GM18520 (cell line): ENCODE measurements around the gene EPHA1.
"Not testable (repeated sequence)": the region's sequence is repeated elsewhere in the genome, so short reads cannot be mapped to it uniquely, and the experiment has no call there.

Experiments
- ATAC-seq: cut with Tn5 transposase; IDR thresholded peaks from one replicate; pipeline ENCODE4 v1.9.1; 2021; ENCODE audit not compliant: unreplicated experiment

The EPHA1 gene

GRCh38 chr7:143406002-143406357 is 2.7 kb downstream of the EPHA1 start:
- ATAC-seq: no peak

- ATAC-seq: no peak
Measured at GRCh38 chr7:143405173-143406001, 3.3 kb downstream of the EPHA1 start.

- not testable (repeated sequence) for ATAC-seq
Measured at GRCh38 chr7:143402233-143402632, 6.4 kb downstream of the EPHA1 start.

- no peak for ATAC-seq
Measured at GRCh38 chr7:143401265-143401664, 7.4 kb downstream of the EPHA1 start.

GRCh38 chr7:143399642-143400041 is 9.0 kb downstream of the EPHA1 start:
- no peak for ATAC-seq

GRCh38 chr7:143399151-143399550 is 9.5 kb downstream of the EPHA1 start:
- no peak for ATAC-seq

GRCh38 chr7:143398616-143399015 is 10.0 kb downstream of the EPHA1 start:
- ATAC-seq: no peak

- no peak for ATAC-seq
Measured at GRCh38 chr7:143397710-143398530, 10.7 kb downstream of the EPHA1 start.

GRCh38 chr7:143396625-143397556 is 11.8 kb downstream of the EPHA1 start:
- no peak for ATAC-seq

- ATAC-seq: no peak
Measured at GRCh38 chr7:143396182-143396581, 12.5 kb downstream of the EPHA1 start.

GRCh38 chr7:143395187-143396149 is 13.2 kb downstream of the EPHA1 start:
- ATAC-seq: no peak

- no peak for ATAC-seq
Measured at GRCh38 chr7:143394777-143395176, 13.9 kb downstream of the EPHA1 start.

- no peak for ATAC-seq
Measured at GRCh38 chr7:143394068-143394467, 14.6 kb downstream of the EPHA1 start.

GRCh38 chr7:143393267-143394041 is 15.2 kb downstream of the EPHA1 start:
- no peak for ATAC-seq

GRCh38 chr7:143392875-143393266 is 15.8 kb downstream of the EPHA1 start:
- no peak for ATAC-seq

- ATAC-seq: not testable (repeated sequence)
Measured at GRCh38 chr7:143392427-143392826, 16.2 kb downstream of the EPHA1 start.

GRCh38 chr7:143391462-143392404 is 16.9 kb downstream of the EPHA1 start:
- ATAC-seq: no peak

GRCh38 chr7:143390773-143391317 is 17.8 kb downstream of the EPHA1 start:
- no peak for ATAC-seq
